Trophoblast cell (in vitro differentiated cells and primary cell): ENCODE measurements around the gene INCA1.

ENCODE experiments used
- DNase-seq, 2 donors: peaks; one replicate each; pipeline ENCODE4 v3.0.0-alpha.2; 2016
- H2AFZ ChIP-seq: 2 replicates; pipeline ENCODE4 v1.6.1; 2013; ENCODE audit warnings: low read length, moderate library complexity, mild to moderate bottlenecking; ENCODE audit not compliant: insufficient read depth, poor library complexity
- H2AK5ac ChIP-seq: 2 replicates; pipeline ENCODE4 v1.6.1; 2013; ENCODE audit warnings: mild to moderate bottlenecking, low read length
- H2BK120ac ChIP-seq: 2 replicates; pipeline ENCODE4 v1.6.1; 2013; ENCODE audit warnings: low read length, mild to moderate bottlenecking, moderate library complexity; ENCODE audit not compliant: insufficient read depth, poor library complexity
- H2BK12ac ChIP-seq: 2 replicates; pipeline ENCODE4 v1.6.1; 2013; ENCODE audit warnings: mild to moderate bottlenecking, low read length, moderate library complexity
- H2BK5ac ChIP-seq: 2 replicates; pipeline ENCODE4 v1.6.1; 2013; ENCODE audit warnings: low read length, low read depth, moderate library complexity, mild to moderate bottlenecking; ENCODE audit not compliant: poor library complexity
- H3K14ac ChIP-seq: 2 replicates; pipeline ENCODE4 v1.6.1; 2013; ENCODE audit warnings: mild to moderate bottlenecking, low read length
- H3K18ac ChIP-seq: 2 replicates; pipeline ENCODE4 v1.6.1; 2013; ENCODE audit warnings: mild to moderate bottlenecking, low read length
- H3K23ac ChIP-seq: 2 replicates; pipeline ENCODE4 v1.6.1; 2013; ENCODE audit warnings: low read length
- H3K27ac ChIP-seq: 2 replicates; pipeline ENCODE4 v1.5.1; 2013; ENCODE audit warnings: low read depth, mild to moderate bottlenecking, inconsistent platforms, low read length, moderate library complexity
- H3K27me3 ChIP-seq: 2 replicates; pipeline ENCODE4 v1.6.1; 2013; ENCODE audit warnings: inconsistent platforms, mild to moderate bottlenecking, low read length, moderate library complexity; ENCODE audit not compliant: insufficient read depth
- H3K36me3 ChIP-seq, 2 experiments: 1 replicate in 1 of 2; 2 replicates in 1 of 2; pipeline ENCODE4 v1.6.1; 2013; ENCODE audit warnings: low read length in 2 of 2, mild to moderate bottlenecking in 2 of 2, moderate library complexity in 1 of 2; ENCODE audit not compliant: insufficient read depth in 2 of 2, control insufficient read depth in 1 of 2
- H3K4ac ChIP-seq: 2 replicates; pipeline ENCODE4 v1.6.1; 2013; ENCODE audit warnings: low read depth, mild to moderate bottlenecking, low read length, moderate library complexity
- H3K4me1 ChIP-seq, 2 experiments: 1 replicate in 1 of 2; 2 replicates in 1 of 2; pipeline ENCODE4 v1.6.1; 2013; ENCODE audit warnings: low read length in 2 of 2, mild to moderate bottlenecking in 2 of 2, moderate library complexity in 1 of 2; ENCODE audit not compliant: insufficient read depth in 2 of 2, control insufficient read depth in 1 of 2
- H3K4me2 ChIP-seq: 2 replicates; pipeline ENCODE4 v1.6.1; 2013; ENCODE audit warnings: inconsistent platforms, mild to moderate bottlenecking, low read length, moderate library complexity
- H3K4me3 ChIP-seq: 2 replicates; pipeline ENCODE4 v1.5.1; 2013; ENCODE audit warnings: mild to moderate bottlenecking, low read depth, low read length, inconsistent platforms
- H3K79me1 ChIP-seq: one replicate; pipeline ENCODE4 v1.6.1; 2013; ENCODE audit warnings: low read length
- H3K79me2 ChIP-seq: 2 replicates; pipeline ENCODE4 v1.6.1; 2013; ENCODE audit warnings: low read length, mild to moderate bottlenecking; ENCODE audit not compliant: control insufficient read depth, insufficient read depth, poor library complexity
- H3K9ac ChIP-seq: 2 replicates; pipeline ENCODE4 v1.6.1; 2013; ENCODE audit warnings: mild to moderate bottlenecking, low read length
- H3K9me3 ChIP-seq: 2 replicates; pipeline ENCODE4 v1.6.1; 2013; ENCODE audit warnings: low read depth, mild to moderate bottlenecking, control low read depth, inconsistent platforms, low read length; ENCODE audit not compliant: insufficient read depth
- H4K12ac ChIP-seq: 2 replicates; pipeline ENCODE4 v1.6.1; 2013; ENCODE audit warnings: low read depth, mild to moderate bottlenecking, low read length, moderate library complexity
- H4K8ac ChIP-seq: 2 replicates; pipeline ENCODE4 v1.6.1; 2013; ENCODE audit warnings: low read depth, mild to moderate bottlenecking, low read length, moderate library complexity
- H4K91ac ChIP-seq: one replicate; pipeline ENCODE4 v1.6.1; 2013; ENCODE audit warnings: low read depth, mild to moderate bottlenecking, low read length, moderate library complexity
- WGBS: extraction: QIAGEN DNeasy Blood & Tissue Kit; methylation state at CpG from one replicate; pipeline ENCODE4 v1.1.7; 2013; ENCODE audit warnings: missing lambda C conversion rate; ENCODE audit not compliant: insufficient read length, insufficient coverage; ENCODE audit errors: extremely low coverage; 5-methylcytosine and 5-hydroxymethylcytosine counted together

Gene INCA1

DNA sequence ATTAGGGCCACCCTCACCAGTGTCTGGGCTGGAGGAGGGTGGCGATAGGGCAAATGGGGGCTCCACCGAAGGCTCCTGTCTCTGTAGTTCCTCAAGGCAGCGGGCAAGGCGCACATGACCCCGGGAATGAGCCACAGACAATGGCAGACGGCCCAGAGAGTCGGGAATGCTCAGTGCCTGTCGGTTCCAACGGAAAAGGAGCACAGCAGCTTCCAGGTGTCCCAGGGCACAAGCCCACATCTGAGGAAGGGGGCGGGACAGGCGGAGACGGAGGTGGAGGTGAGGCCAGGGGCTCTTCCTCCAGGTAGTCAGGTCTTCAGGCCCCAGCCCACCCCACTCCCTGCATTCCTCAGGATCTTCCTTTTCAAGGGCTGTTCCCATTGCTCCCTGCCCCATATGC lies 24.6 kb downstream of the INCA1 start:
- Histone ChIP-seq H2AK5ac (no peak overlapping the region), H3K27me3 (no peaks in the 10 kb centered on the region), H2AFZ (no peak overlapping the region), H3K9me3 (no peaks in the 10 kb centered on the region), H4K12ac (no peak overlapping the region), H4K8ac (no peak overlapping the region), H3K18ac (no peak overlapping the region), H2BK5ac (no peak overlapping the region), H2BK120ac (no peak overlapping the region), H3K9ac (no peak overlapping the region), H3K79me1 (peaks cover 17% of the 10 kb centered on the region), H3K4ac (no peak overlapping the region), H3K14ac (no peak overlapping the region), H2BK12ac (no peak overlapping the region), H3K4me1 (peaks cover 15 to 16% of the 10 kb centered on the region in 2 experiments), H4K91ac (no peak overlapping the region), H3K36me3 (peaks cover 34 to 36% of the 10 kb centered on the region in 2 experiments), H3K79me2 (peaks cover 15% of the 10 kb centered on the region), H3K23ac (no peak overlapping the region), H3K4me2 (no peak overlapping the region), H3K4me3 (no peak overlapping the region), H3K27ac (no peak overlapping the region)
- no peak for DNase-seq
- no CpG with 5 or more reads among the region's 12 CpGs for WGBS

DNA sequence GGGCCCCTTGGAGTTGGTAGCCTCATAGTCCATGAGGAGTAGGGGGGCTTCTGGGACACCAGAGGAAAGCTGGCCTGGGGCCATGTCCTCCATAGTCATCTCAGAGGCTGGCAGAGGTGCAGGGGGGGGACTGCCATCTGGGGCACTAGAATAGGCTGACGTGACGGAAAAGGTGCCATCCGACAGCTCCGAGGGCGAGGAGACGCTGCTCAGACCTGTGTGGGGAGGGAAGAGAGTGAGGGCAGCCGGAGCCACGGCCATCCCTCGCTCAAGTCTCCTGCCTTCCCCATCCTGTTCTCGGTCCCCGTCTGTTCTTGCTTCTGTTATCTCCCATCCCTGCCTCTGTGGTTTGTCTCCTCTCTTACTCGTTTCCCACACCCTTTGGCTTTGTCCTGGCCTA lies 25.0 kb downstream of the INCA1 start:
- Histone ChIP-seq H3K79me2 (peaks cover 15% of the 10 kb centered on the region), H3K18ac (no peak overlapping the region), H3K9me3 (no peaks in the 10 kb centered on the region), H3K4ac (no peak overlapping the region), H4K8ac (no peak overlapping the region), H3K4me1 (peaks cover 15 to 16% of the 10 kb centered on the region in 2 experiments), H2BK5ac (no peak overlapping the region), H2BK12ac (no peak overlapping the region), H3K27me3 (no peaks in the 10 kb centered on the region), H3K4me3 (no peak overlapping the region), H2AFZ (no peak overlapping the region), H2AK5ac (no peak overlapping the region), H3K9ac (no peak overlapping the region), H2BK120ac (no peak overlapping the region), H4K12ac (no peak overlapping the region), H3K36me3 (peaks cover 30 to 34% of the 10 kb centered on the region in 2 experiments), H3K27ac (no peak overlapping the region), H4K91ac (no peak overlapping the region), H3K79me1 (peaks cover 20% of the 10 kb centered on the region), H3K4me2 (no peak overlapping the region), H3K14ac (no peak overlapping the region), H3K23ac (no peak overlapping the region)
- no peak for DNase-seq
- no CpG with 5 or more reads among the region's 12 CpGs for WGBS

DNA sequence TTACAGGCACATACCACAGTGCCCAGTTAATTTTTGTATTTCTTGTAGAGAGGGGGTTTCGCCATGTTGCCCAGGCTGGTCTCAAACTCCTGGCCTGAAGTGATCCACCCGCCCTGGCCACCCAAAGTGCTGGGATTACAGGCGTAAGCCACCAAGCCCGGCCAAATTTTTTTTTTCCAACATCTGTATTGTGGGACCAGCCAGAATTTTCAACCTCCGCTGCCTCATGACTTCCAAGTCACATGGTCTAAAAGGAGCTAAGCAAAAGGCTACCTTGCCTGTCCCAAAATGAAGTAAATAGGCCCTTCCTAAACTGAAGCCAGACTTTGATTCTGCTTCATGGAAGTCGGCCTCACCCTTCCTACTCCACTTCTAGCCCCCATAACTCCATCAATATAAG lies 25.5 kb downstream of the INCA1 start:
- Histone ChIP-seq H4K91ac (no peak overlapping the region), H3K14ac (no peak overlapping the region), H3K36me3 (peaks cover 26 to 30% of the 10 kb centered on the region in 2 experiments), H3K4me3 (no peak overlapping the region), H3K9me3 (no peaks in the 10 kb centered on the region), H3K4me2 (no peak overlapping the region), H3K27ac (no peak overlapping the region), H4K12ac (no peak overlapping the region), H3K18ac (no peak overlapping the region), H3K79me1 (peaks cover 21% of the 10 kb centered on the region), H2AFZ (no peak overlapping the region), H3K9ac (no peak overlapping the region), H3K4me1 (peaks cover 15 to 16% of the 10 kb centered on the region in 2 experiments), H3K23ac (no peak overlapping the region), H3K4ac (no peak overlapping the region), H2BK12ac (no peak overlapping the region), H2AK5ac (no peak overlapping the region), H4K8ac (no peak overlapping the region), H3K79me2 (peaks cover 15% of the 10 kb centered on the region), H2BK120ac (no peak overlapping the region), H2BK5ac (no peak overlapping the region), H3K27me3 (no peaks in the 10 kb centered on the region)
- DNase-seq, result no peak
- WGBS, result no CpG with 5 or more reads among the region's 6 CpGs

DNA sequence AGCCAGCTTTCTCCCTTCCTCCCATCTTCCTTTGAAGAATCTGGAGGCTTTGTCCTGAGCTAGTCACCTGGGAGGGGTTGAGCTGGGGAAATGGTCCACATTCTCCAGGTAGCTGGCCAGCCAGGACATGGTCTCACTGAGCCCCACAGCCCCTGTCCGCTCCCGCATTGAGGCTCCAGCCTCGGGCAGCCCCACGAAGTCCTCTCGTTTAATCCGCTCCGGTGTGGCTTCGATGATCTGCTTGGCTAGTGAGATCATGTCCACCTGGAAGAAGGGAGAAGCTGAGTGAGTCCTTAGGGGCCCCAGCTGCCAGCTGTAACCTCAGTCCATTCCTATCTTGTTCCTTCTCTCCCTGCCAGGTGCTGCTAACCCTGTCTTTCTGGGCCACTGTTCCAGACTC lies 27.0 kb downstream of the INCA1 start:
- peaks cover 15 to 20% of the 10 kb centered on the region in 2 experiments for H3K4me1 ChIP-seq
- no peak overlapping the region for H4K12ac ChIP-seq
- WGBS, result no CpG with 5 or more reads among the region's 8 CpGs
- H4K91ac ChIP-seq, result no peak overlapping the region
- no peak overlapping the region for H2BK120ac ChIP-seq
- no peak overlapping the region for H3K4me2 ChIP-seq
- H4K8ac ChIP-seq, result no peak overlapping the region
- DNase-seq, result no peak
- H3K27me3 ChIP-seq, result no peaks in the 10 kb centered on the region
- no peak overlapping the region for H2BK12ac ChIP-seq
- peaks cover 19% of the 10 kb centered on the region for H3K79me2 ChIP-seq
- H3K14ac ChIP-seq, result no peak overlapping the region
- H3K36me3 ChIP-seq, result peaks cover 25 to 29% of the 10 kb centered on the region in 2 experiments
- no peak overlapping the region for H2AFZ ChIP-seq
- peaks cover 27% of the 10 kb centered on the region for H3K79me1 ChIP-seq
- H3K23ac ChIP-seq, result no peak overlapping the region
- no peak overlapping the region for H3K4me3 ChIP-seq
- H3K18ac ChIP-seq, result no peak overlapping the region
- no peak overlapping the region for H3K27ac ChIP-seq
- H3K9me3 ChIP-seq, result no peaks in the 10 kb centered on the region
- H3K9ac ChIP-seq, result no peak overlapping the region
- H2BK5ac ChIP-seq, result no peak overlapping the region
- no peak overlapping the region for H3K4ac ChIP-seq
- H2AK5ac ChIP-seq, result no peak overlapping the region
